Activated T-helper 2 cell treated with anti-CD3 and anti-CD28 coated beads, Interferon-gamma antibody, Interleukin-2, Interleukin-4, amounts not matched to agents 10 μg/mL and 5 μg/mL and 100 μg/mL, durations not matched to agents 14 hours and 24 hours and 36 hours (primary cell): ENCODE measurements around the gene AQP2. TPM values are rescaled to one million over a fixed set of nuclear protein-coding genes. Genes with fewer than 3 reads are reported as not detected.

Experiments
- DNase-seq: peaks from one replicate; pipeline ENCODE4 v3.0.0; 2021; ENCODE audit warnings: low spot score
- H3K27ac Mint-ChIP-seq: one replicate; pipeline ENCODE4 v1.8.0; 2021; ENCODE audit warnings: mixed read lengths
- H3K27me3 Mint-ChIP-seq: one replicate; pipeline ENCODE4 v1.8.0; 2021; ENCODE audit warnings: low read depth, mixed read lengths
- H3K36me3 Mint-ChIP-seq: one replicate; pipeline ENCODE4 v1.8.0; 2021; ENCODE audit warnings: low read depth, mixed read lengths
- H3K4me1 Mint-ChIP-seq: one replicate; pipeline ENCODE4 v1.8.0; 2021; ENCODE audit warnings: low read depth, mixed read lengths
- H3K4me3 Mint-ChIP-seq: one replicate; pipeline ENCODE4 v1.8.0; 2021; ENCODE audit warnings: low read depth, mild to moderate bottlenecking, moderate library complexity, mixed read lengths
- H3K9me3 Mint-ChIP-seq: one replicate; pipeline ENCODE4 v1.8.0; 2021; ENCODE audit warnings: mixed read lengths
- intact Hi-C: fragments of 100-400 bp; cut with micrococcal nuclease; formaldehyde crosslinking; loops from one replicate; pipeline ENCODE4 v1.15.1; 2023
- total RNA-seq: library from RNA; stranded (reverse); gene quantifications from 2 replicates; pipeline ENCODE4 v1.2.3, GENCODE V29; 2022

The AQP2 gene
- total RNA-seq, 1 donor from 2014 or later = not detected

- H3K4me3 Mint-ChIP-seq = no peak overlapping the region
Observed at GRCh38 chr12:49966511-49967041, 16.0 kb downstream of the AQP2 start.

GRCh38 chr12:49967042-49967776, 16.7 kb downstream of the AQP2 start:
- Mint-ChIP-seq H3K9me3 (no peaks in the 10 kb centered on the region), H3K27me3 (peaks cover 32% of the 10 kb centered on the region), H3K36me3 (no peaks in the 10 kb centered on the region), H3K27ac (no peak overlapping the region), H3K4me3 (peak overlapping the region; percentile 63), H3K4me1 (peaks cover 6% of the 10 kb centered on the region)
- DNase-seq = peak; percentile 86
- intact Hi-C loops = loop anchor here (1.0 kb wide), 2 partner anchors 89 to 103 kb away; no protein-coding TSS in a partner anchor

More at GRCh38 chr12:49966511-49967041, 16.0 kb downstream of the AQP2 start:
- no peak for DNase-seq
- H3K27me3 Mint-ChIP-seq = peaks cover 32% of the 10 kb centered on the region
- H3K36me3 Mint-ChIP-seq = no peaks in the 10 kb centered on the region
- no peaks in the 10 kb centered on the region for H3K9me3 Mint-ChIP-seq
- H3K27ac Mint-ChIP-seq = no peak overlapping the region
- peaks cover 6% of the 10 kb centered on the region for H3K4me1 Mint-ChIP-seq
- intact Hi-C loops = loop anchor here (1.0 kb wide), 2 partner anchors 90 to 104 kb away; no protein-coding TSS in a partner anchor

- Mint-ChIP-seq H3K27ac (no peak overlapping the region), H3K4me3 (peak overlapping the region; percentile 63), H3K36me3 (no peaks in the 10 kb centered on the region), H3K9me3 (no peaks in the 10 kb centered on the region), H3K4me1 (peaks cover 6% of the 10 kb centered on the region), H3K27me3 (peaks cover 27% of the 10 kb centered on the region)
- intact Hi-C loops = loop anchor here (1.0 kb wide), 2 partner anchors 88 to 102 kb away; no protein-coding TSS in a partner anchor
- no peak for DNase-seq
Observed at GRCh38 chr12:49967777-49968250, 17.3 kb downstream of the AQP2 start.

GRCh38 chr12:49968471-49968870, 17.9 kb downstream of the AQP2 start:
- no peak for DNase-seq
- Mint-ChIP-seq H3K4me1 (peaks cover 6% of the 10 kb centered on the region), H3K27me3 (peaks cover 23% of the 10 kb centered on the region), H3K36me3 (no peaks in the 10 kb centered on the region), H3K27ac (no peak overlapping the region), H3K4me3 (no peak overlapping the region), H3K9me3 (no peaks in the 10 kb centered on the region)
- intact Hi-C loops = no loop called here

GRCh38 chr12:49969027-49969426, 18.5 kb downstream of the AQP2 start:
- no peak overlapping the region for H3K4me3 Mint-ChIP-seq
- H3K27ac Mint-ChIP-seq = no peak overlapping the region
- no peaks in the 10 kb centered on the region for H3K9me3 Mint-ChIP-seq
- DNase-seq = no peak
- peaks cover 6% of the 10 kb centered on the region for H3K4me1 Mint-ChIP-seq
- H3K27me3 Mint-ChIP-seq = peaks cover 19% of the 10 kb centered on the region
- intact Hi-C loops = no loop called here
- no peaks in the 10 kb centered on the region for H3K36me3 Mint-ChIP-seq

- Mint-ChIP-seq H3K27ac (no peak overlapping the region), H3K27me3 (peaks cover 13% of the 10 kb centered on the region), H3K4me1 (peaks cover 6% of the 10 kb centered on the region), H3K36me3 (no peaks in the 10 kb centered on the region), H3K4me3 (no peak overlapping the region), H3K9me3 (no peaks in the 10 kb centered on the region)
- intact Hi-C loops = no loop called here
- no peak for DNase-seq
Observed at GRCh38 chr12:49969651-49970429, 19.3 kb downstream of the AQP2 start.

GRCh38 chr12:49970658-49971057, 20.1 kb downstream of the AQP2 start:
- H3K9me3 Mint-ChIP-seq = no peaks in the 10 kb centered on the region
- no peak for DNase-seq
- no peaks in the 10 kb centered on the region for H3K36me3 Mint-ChIP-seq
- no peak overlapping the region for H3K4me3 Mint-ChIP-seq
- intact Hi-C loops = no loop called here
- H3K27me3 Mint-ChIP-seq = peaks cover 8% of the 10 kb centered on the region
- H3K4me1 Mint-ChIP-seq = peaks cover 6% of the 10 kb centered on the region
- H3K27ac Mint-ChIP-seq = no peak overlapping the region

- Mint-ChIP-seq H3K9me3 (no peaks in the 10 kb centered on the region), H3K27ac (no peak overlapping the region), H3K4me1 (peaks cover 6% of the 10 kb centered on the region), H3K36me3 (no peaks in the 10 kb centered on the region), H3K27me3 (peaks cover 6% of the 10 kb centered on the region), H3K4me3 (no peak overlapping the region)
- intact Hi-C loops = no loop called here
- DNase-seq = no peak
Observed at GRCh38 chr12:49971141-49971540, 20.6 kb downstream of the AQP2 start.

- intact Hi-C loops = no loop called here
- Mint-ChIP-seq H3K36me3 (no peaks in the 10 kb centered on the region), H3K27ac (no peak overlapping the region), H3K27me3 (peaks cover 1% of the 10 kb centered on the region), H3K4me3 (no peak overlapping the region), H3K9me3 (no peaks in the 10 kb centered on the region), H3K4me1 (peaks cover 4% of the 10 kb centered on the region)
- no peak for DNase-seq
Observed at GRCh38 chr12:49972129-49972528, 21.6 kb downstream of the AQP2 start.

GRCh38 chr12:49972641-49973360, 22.3 kb downstream of the AQP2 start, which contains the start of gene AQP6:
AQP6 (plus strand) TSS chr12:49972947; CDS start chr12:49973174, 227 bp downstream.
- Mint-ChIP-seq H3K27ac (no peak within 1 kb of the TSS), H3K4me1 (no peaks in the 10 kb centered on the region), H3K9me3 (no peaks in the 10 kb centered on the region), H3K4me3 (no peak within 1 kb of the TSS), H3K27me3 (peaks cover 1% of the 10 kb centered on the region), H3K36me3 (no peaks in the 10 kb centered on the region)
- DNase-seq = no peak
- intact Hi-C loops = no loop called here

- H3K27ac Mint-ChIP-seq = no peak overlapping the region
- H3K36me3 Mint-ChIP-seq = no peaks in the 10 kb centered on the region
- H3K9me3 Mint-ChIP-seq = no peaks in the 10 kb centered on the region
- H3K27me3 Mint-ChIP-seq = peaks cover 1% of the 10 kb centered on the region
- intact Hi-C loops = no loop called here
- H3K4me1 Mint-ChIP-seq = no peaks in the 10 kb centered on the region
- DNase-seq = no peak
- H3K4me3 Mint-ChIP-seq = no peak overlapping the region
Observed at GRCh38 chr12:49973361-49973830, 22.9 kb downstream of the AQP2 start.

GRCh38 chr12:49974231-49974675, 23.7 kb downstream of the AQP2 start:
- Mint-ChIP-seq H3K27ac (no peak overlapping the region), H3K4me3 (no peak overlapping the region), H3K9me3 (no peaks in the 10 kb centered on the region), H3K36me3 (no peaks in the 10 kb centered on the region), H3K27me3 (no peaks in the 10 kb centered on the region), H3K4me1 (no peaks in the 10 kb centered on the region)
- no peak for DNase-seq
- intact Hi-C loops = no loop called here
